ENCODE measurements around the gene GALC.

Gene GALC

GRCh38 chr14:87960013-87960787 is 32.8 kb downstream of the GALC start:
- in situ Hi-C loops (cut with HindIII; ENCODE audit: low sequenced_read_pairs), result no loop called here

- in situ Hi-C loops (cut with HindIII; ENCODE audit: low sequenced_read_pairs), result no loop called here
Measured at GRCh38 chr14:87955501-87955900, 37.5 kb downstream of the GALC start.

- in situ Hi-C loops (cut with HindIII; ENCODE audit: low sequenced_read_pairs), result no loop called here
Measured at GRCh38 chr14:87952307-87953094, 40.5 kb downstream of the GALC start.

GRCh38 chr14:87944987-87945604 is 47.9 kb downstream of the GALC start:
- in situ Hi-C loops (cut with HindIII; ENCODE audit: low sequenced_read_pairs), result no loop called here

- in situ Hi-C loops (cut with HindIII; ENCODE audit: low sequenced_read_pairs), result no loop called here
Measured at GRCh38 chr14:87940894-87941293, 52.1 kb downstream of the GALC start.

GRCh38 chr14:87940382-87940781 is 52.6 kb downstream of the GALC start:
- in situ Hi-C loops (cut with HindIII; ENCODE audit: low sequenced_read_pairs), result no loop called here

- in situ Hi-C loops (cut with HindIII; ENCODE audit: low sequenced_read_pairs), result no loop called here
Measured at GRCh38 chr14:87935886-87936285, 57.1 kb downstream of the GALC start.

- in situ Hi-C loops (cut with HindIII; ENCODE audit: low sequenced_read_pairs), result no loop called here
Measured at GRCh38 chr14:87935081-87935828, 57.7 kb downstream of the GALC start.

- in situ Hi-C loops (cut with HindIII; ENCODE audit: low sequenced_read_pairs), result no loop called here
Measured at GRCh38 chr14:87934185-87934584, 58.8 kb downstream of the GALC start.

GRCh38 chr14:87916886-87917275 is 76.1 kb downstream of the GALC start:
- in situ Hi-C loops (cut with HindIII; ENCODE audit: low sequenced_read_pairs), result no loop called here

- in situ Hi-C loops (cut with HindIII; ENCODE audit: low sequenced_read_pairs), result no loop called here
Measured at GRCh38 chr14:87916103-87916885, 76.7 kb downstream of the GALC start.

GRCh38 chr14:87908550-87908949 is 84.4 kb downstream of the GALC start:
- in situ Hi-C loops (cut with HindIII; ENCODE audit: low sequenced_read_pairs), result no loop called here

GRCh38 chr14:87901652-87902051 is 91.3 kb downstream of the GALC start:
- in situ Hi-C loops (cut with HindIII; ENCODE audit: low sequenced_read_pairs), result no loop called here

- in situ Hi-C loops (cut with HindIII; ENCODE audit: low sequenced_read_pairs), result no loop called here
Measured at GRCh38 chr14:87901236-87901635, 91.7 kb downstream of the GALC start.

- in situ Hi-C loops (cut with HindIII; ENCODE audit: low sequenced_read_pairs), result no loop called here
Measured at GRCh38 chr14:87899228-87899627, 93.8 kb downstream of the GALC start.

GRCh38 chr14:87898301-87898700 is 94.7 kb downstream of the GALC start:
- in situ Hi-C loops (cut with HindIII; ENCODE audit: low sequenced_read_pairs), result no loop called here

- in situ Hi-C loops (cut with HindIII; ENCODE audit: low sequenced_read_pairs), result no loop called here
Measured at GRCh38 chr14:87896393-87897380, 96.3 kb downstream of the GALC start.

GRCh38 chr14:87894920-87895319 is 98.1 kb downstream of the GALC start:
- in situ Hi-C loops (cut with HindIII; ENCODE audit: low sequenced_read_pairs), result no loop called here

- in situ Hi-C loops (cut with HindIII; ENCODE audit: low sequenced_read_pairs), result no loop called here
Measured at GRCh38 chr14:87892763-87893162, 100.2 kb downstream of the GALC start.

Measured in endothelial cell of hepatic sinusoid (primary cell).